ENCODE results near the gene RFXAP. TPM values are rescaled to one million over a fixed set of nuclear protein-coding genes. Genes with fewer than 3 reads are reported as not detected.

RFXAP gene
- total and polyA plus RNA-seq, 2 donors (not counting 3 experiments of a cell fraction or from before 2014, with no cell fraction given), result 3.0 to 7.2 TPM

DNA sequence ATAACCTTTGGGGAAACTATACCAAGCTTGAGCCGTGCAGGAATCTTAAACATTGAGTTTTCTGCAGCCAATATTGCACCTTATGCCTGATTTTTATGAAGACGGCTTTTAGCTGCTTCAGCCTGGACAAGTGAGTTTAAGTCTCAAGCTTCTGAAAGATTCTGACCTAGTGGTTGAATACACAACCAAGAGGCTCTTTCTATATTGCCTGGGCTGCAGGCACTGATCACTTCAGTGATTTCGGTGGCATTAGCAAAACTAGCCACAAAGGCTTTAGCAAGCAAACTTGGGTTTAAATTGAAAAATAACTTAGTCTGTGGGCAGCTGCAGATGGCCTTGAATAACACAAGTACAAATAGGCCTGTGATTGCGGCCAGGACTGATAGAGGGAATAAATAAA lies 29.3 kb upstream of the RFXAP start:
- peaks cover 0 to 1% of the 10 kb centered on the region in 2 experiments for H3K27me3 ChIP-seq (ENCODE audit: control insufficient read depth in 2 of 2, insufficient read depth in 2 of 2, low read length in 2 of 2)
- H3K79me2 ChIP-seq (ENCODE audit: control insufficient read depth, insufficient read depth, low read length), result no peaks in the 10 kb centered on the region
- CTCF ChIA-PET, result interaction anchor here (1.2 to 1.3 kb wide), 2 partner anchors 10 to 54 kb away, joined by 3 read pairs; no protein-coding TSS in a partner anchor
- H3K36me3 ChIP-seq (ENCODE audit: control insufficient read depth in 2 of 2, extremely low read depth in 1 of 2, insufficient read depth in 2 of 2, low read length in 2 of 2), result no peaks in the 10 kb centered on the region
- H4K20me1 ChIP-seq (replicated peaks; ENCODE audit: control insufficient read depth, extremely low read depth, insufficient read depth, low read length), result no peaks in the 10 kb centered on the region
- intact Hi-C loops (cut with micrococcal nuclease) (no loop called here), dilution Hi-C loops (cut with MboI; ENCODE audit: extremely low pct_ligation_motif_present, low sequenced_read_pairs) (no loop called here)
- no TSS peak for BruUV-seq (replicated peaks)
- POLR2A ChIA-PET, result interaction anchor here (0.5 kb wide), 1 partner anchor 338 kb away, joined by 3 read pairs; no protein-coding TSS in a partner anchor
- no peaks in the 10 kb centered on the region for H3K9me3 ChIP-seq (replicated peaks; ENCODE audit: control insufficient read depth, insufficient read depth, low read length)
- no peak overlapping the region for H2AFZ ChIP-seq (ENCODE audit: low read depth, low read length)
- H3K9ac ChIP-seq (replicated peaks; ENCODE audit: extremely low read depth, insufficient read depth, low read length), result no peak overlapping the region
- no peak overlapping the region for H3K27ac ChIP-seq (ENCODE audit: insufficient read depth, low read depth, low read length)
- FAIRE-seq (no peak), DNase-seq (ENCODE audit: low read depth, low spot score) (no peak)
- H3K4me3 ChIP-seq (replicated peaks in 1 of 3; ENCODE audit: insufficient read depth in 1 of 3, low read depth in 1 of 3, low read length in 3 of 3), result no peak overlapping the region
- no peak overlapping the region for H3K4me2 ChIP-seq (ENCODE audit: insufficient read depth, low read length)
- no peaks in the 10 kb centered on the region for H3K9me1 ChIP-seq (replicated peaks; ENCODE audit: control insufficient read depth, extremely low read depth, insufficient read depth, low read length)
- no peaks in the 10 kb centered on the region for H3K4me1 ChIP-seq (ENCODE audit: control insufficient read depth, extremely low read depth, insufficient read depth, low read length)
- TF ChIP-seq GATA2 (IDR thresholded peaks at IDR 0.05; ENCODE audit: insufficient read depth, insufficient read length, low read depth, low read length) (no peak), MYC (IDR thresholded peaks at IDR 0.05; ENCODE audit: low read depth, low read length) (no peak), FOS (IDR thresholded peaks at IDR 0.05; ENCODE audit: borderline replicate concordance, insufficient read depth, low read length) (no peak), JUN (IDR thresholded peaks at IDR 0.05; ENCODE audit: borderline replicate concordance, insufficient read depth, insufficient read length, low read depth) (no peak), POLR2AphosphoS5 (IDR thresholded peaks at IDR 0.05; ENCODE audit: insufficient read depth, low read depth, low read length) (no peak), POLR2A (IDR thresholded peaks at IDR 0.05; ENCODE audit: low read depth, low read length) (no peak), EZH2 (IDR thresholded peaks at IDR 0.05; ENCODE audit: borderline replicate concordance, low read depth, low read length, severe bottlenecking) (no peak)
- TF ChIP-seq, protein P1, sequence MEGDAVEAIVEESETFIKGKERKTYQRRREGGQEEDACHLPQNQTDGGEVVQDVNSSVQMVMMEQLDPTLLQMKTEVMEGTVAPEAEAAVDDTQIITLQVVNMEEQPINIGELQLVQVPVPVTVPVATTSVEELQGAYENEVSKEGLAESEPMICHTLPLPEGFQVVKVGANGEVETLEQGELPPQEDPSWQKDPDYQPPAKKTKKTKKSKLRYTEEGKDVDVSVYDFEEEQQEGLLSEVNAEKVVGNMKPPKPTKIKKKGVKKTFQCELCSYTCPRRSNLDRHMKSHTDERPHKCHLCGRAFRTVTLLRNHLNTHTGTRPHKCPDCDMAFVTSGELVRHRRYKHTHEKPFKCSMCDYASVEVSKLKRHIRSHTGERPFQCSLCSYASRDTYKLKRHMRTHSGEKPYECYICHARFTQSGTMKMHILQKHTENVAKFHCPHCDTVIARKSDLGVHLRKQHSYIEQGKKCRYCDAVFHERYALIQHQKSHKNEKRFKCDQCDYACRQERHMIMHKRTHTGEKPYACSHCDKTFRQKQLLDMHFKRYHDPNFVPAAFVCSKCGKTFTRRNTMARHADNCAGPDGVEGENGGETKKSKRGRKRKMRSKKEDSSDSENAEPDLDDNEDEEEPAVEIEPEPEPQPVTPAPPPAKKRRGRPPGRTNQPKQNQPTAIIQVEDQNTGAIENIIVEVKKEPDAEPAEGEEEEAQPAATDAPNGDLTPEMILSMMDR (IDR thresholded peaks at IDR 0.05; ENCODE audit: extremely low read depth in 1 of 2, insufficient read depth in 1 of 2, low read depth in 1 of 2, low read length in 2 of 2), result no peak
- TF ChIP-seq, protein P2, sequence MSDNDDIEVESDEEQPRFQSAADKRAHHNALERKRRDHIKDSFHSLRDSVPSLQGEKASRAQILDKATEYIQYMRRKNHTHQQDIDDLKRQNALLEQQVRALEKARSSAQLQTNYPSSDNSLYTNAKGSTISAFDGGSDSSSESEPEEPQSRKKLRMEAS (IDR thresholded peaks at IDR 0.05; ENCODE audit: insufficient read depth, insufficient read length), result no peak
